GM12878 (cell line): Measurements from ENCODE around the gene CCDC149. TPM values are rescaled to one million over a fixed set of nuclear protein-coding genes. Genes with fewer than 3 reads are reported as not detected.

Experiments used
- ATAC-seq: fragments of 200-7000 bp; cut with Tn5 transposase; 3 replicates; pipeline ENCODE4 v1.9.1; 2020; ENCODE audit warnings: mild to moderate bottlenecking, moderate library complexity
- BruUV-seq: library from RNA; stranded (reverse); fragments of 400-500 nt; replicated peaks from 2 replicates; lab custom pipeline; 2021; lab: Mats Ljungman, UMichigan
- CTCF ChIA-PET: fragments of 300-600 bp; sonication (Branson Sonifier 250); formaldehyde crosslinking; extraction: SDS; loops from one replicate; lab custom pipeline; 2021; ENCODE audit warnings: inconsistent platforms; lab: Yijun Ruan, JAX
- POLR2A ChIA-PET: fragments of 350-600 bp; formaldehyde crosslinking; extraction: SDS; loops from one replicate; lab custom pipeline; 2021; ENCODE audit warnings: inconsistent platforms; lab: Charles Lee
- RAD21 ChIA-PET: fragments of 300-600 bp; sonication (Branson Sonifier 250); formaldehyde crosslinking; loops from one replicate; lab custom pipeline; 2023; ENCODE audit warnings: antibody characterized with exemption; ENCODE audit not compliant: unreplicated experiment; lab: Charles Lee
- SMC1A ChIA-PET: fragments of 300-600 bp; sonication (Branson Sonifier 250); formaldehyde crosslinking; loops from one replicate; lab custom pipeline; 2023; ENCODE audit not compliant: unreplicated experiment, uncharacterized antibody; lab: Charles Lee
- DNase-seq: peaks from one replicate; pipeline ENCODE4 v3.0.0-alpha.2; 2011; ENCODE audit warnings: low read depth, low spot score
- FAIRE-seq: peaks from 3 replicates; lab custom pipeline; 2011; peaks lifted over from hg19 to GRCh38; lab: Jason Lieb, UNC
- H2AFZ ChIP-seq: 2 replicates; pipeline ENCODE4 v1.6.0; 2011; ENCODE audit warnings: low read depth, low read length, control low read depth; ENCODE audit not compliant: control insufficient read depth
- H3K27ac ChIP-seq: 2 replicates; pipeline ENCODE4 v1.5.1; 2011; ENCODE audit warnings: control low read depth; ENCODE audit not compliant: control insufficient read depth, insufficient read depth
- H3K27me3 ChIP-seq, 2 experiments: replicated peaks in 1 of 2; 2 replicates each; pipeline versions ENCODE4 v1.6.0 to v1.6.1; 2011; ENCODE audit warnings: low read length in 1 of 2; ENCODE audit not compliant: control insufficient read depth in 2 of 2, insufficient read depth in 2 of 2
- H3K36me3 ChIP-seq, 2 experiments: 2 replicates each; pipeline ENCODE4 v1.5.1; 2011; ENCODE audit warnings: low read length in 1 of 2; ENCODE audit not compliant: control insufficient read depth in 2 of 2, insufficient read depth in 2 of 2
- H3K4me1 ChIP-seq: 2 replicates; pipeline ENCODE4 v1.6.1; 2011; ENCODE audit warnings: mild to moderate bottlenecking, low read length, moderate library complexity, mixed read lengths; ENCODE audit not compliant: control insufficient read depth, insufficient read depth
- H3K4me2 ChIP-seq: 2 replicates; pipeline ENCODE4 v1.6.0; 2011; ENCODE audit warnings: control low read depth; ENCODE audit not compliant: control insufficient read depth, insufficient read depth
- H3K4me3 ChIP-seq: fragments of 200-600 bp; sonication (generic); 2 replicates; pipeline ENCODE4 v1.5.1; 2016
- H3K79me2 ChIP-seq: 2 replicates; pipeline ENCODE4 v1.6.0; 2011; ENCODE audit warnings: low read length; ENCODE audit not compliant: control insufficient read depth, insufficient read depth
- H3K9ac ChIP-seq: 2 replicates; pipeline ENCODE4 v1.8.0; 2011; ENCODE audit warnings: low read length, control low read depth, mixed read lengths; ENCODE audit not compliant: control insufficient read depth, insufficient read depth
- H3K9me3 ChIP-seq: replicated peaks from 3 replicates; pipeline ENCODE4 v1.5.1; 2011; ENCODE audit warnings: mild to moderate bottlenecking, low read length; ENCODE audit not compliant: control insufficient read depth, insufficient read depth
- H4K20me1 ChIP-seq: 2 replicates; pipeline ENCODE4 v1.6.0; 2011; ENCODE audit not compliant: control insufficient read depth, insufficient read depth
- BCL3 ChIP-seq: IDR thresholded peaks from 2 replicates; pipeline ENCODE4 v1.6.1; 2011; ENCODE audit warnings: borderline replicate concordance, low read depth, mild to moderate bottlenecking, moderate library complexity, low read length; ENCODE audit not compliant: insufficient read depth, poor library complexity, severe bottlenecking
- ELK1 ChIP-seq: IDR thresholded peaks from 2 replicates; pipeline ENCODE4 v1.6.1; 2012; ENCODE audit warnings: low read depth, low read length, improper control_type of control experiment
- ESRRA ChIP-seq: IDR thresholded peaks from 2 replicates; pipeline ENCODE4 v1.6.1; 2012; ENCODE audit warnings: mild to moderate bottlenecking, low read length, improper control_type of control experiment
- GATAD2B ChIP-seq: fragments of 450-650 bp; conservative IDR thresholded peaks from 2 replicates; pipeline ENCODE4 v1.6.1; 2017; ENCODE audit warnings: low read depth, mild to moderate bottlenecking, moderate library complexity
- IKZF2 ChIP-seq, 2 experiments: fragments of 450-650 bp; IDR thresholded peaks; 2 replicates each; pipeline ENCODE4 v1.6.1; 2017; ENCODE audit warnings: mild to moderate bottlenecking in 2 of 2, moderate library complexity in 2 of 2
- JUNB ChIP-seq: IDR thresholded peaks from 2 replicates; pipeline ENCODE4 v1.6.1; 2016; ENCODE audit warnings: antibody characterized with exemption, mild to moderate bottlenecking
- PBX3 ChIP-seq: IDR thresholded peaks from 2 replicates; pipeline ENCODE4 v1.6.1; 2011; ENCODE audit warnings: mild to moderate bottlenecking, low read depth, low read length, moderate library complexity; ENCODE audit not compliant: insufficient replicate concordance
- SIX5 ChIP-seq: IDR thresholded peaks from 2 replicates; pipeline ENCODE4 v1.6.1; 2011; ENCODE audit warnings: mild to moderate bottlenecking, low read depth, low read length, moderate library complexity; ENCODE audit not compliant: severe bottlenecking
- USF1 ChIP-seq: IDR thresholded peaks from 2 replicates; pipeline ENCODE4 v1.6.1; 2011; ENCODE audit warnings: borderline replicate concordance, low read depth, mild to moderate bottlenecking, moderate library complexity, mixed read lengths, low read length; ENCODE audit not compliant: insufficient read depth; ENCODE audit errors: extremely low read length
- ZNF384 ChIP-seq: IDR thresholded peaks from 2 replicates; pipeline ENCODE4 v1.6.1; 2012; ENCODE audit warnings: low read depth, mild to moderate bottlenecking, low read length, improper control_type of control experiment, borderline replicate concordance
- WGBS: methylation state at CpG from one replicate; pipeline ENCODE4 v1.1.6; 2016; ENCODE audit warnings: low lambda C conversion rate; ENCODE audit not compliant: insufficient replicate concordance, insufficient coverage; ENCODE audit errors: missing lambda C conversion rate; 5-methylcytosine and 5-hydroxymethylcytosine counted together
- in situ Hi-C: fragments of 300-500 bp; cut with MboI; formaldehyde crosslinking; loops from 9 replicates; pipeline ENCODE4 v1.14.3; 2018; ENCODE audit warnings: mixed read lengths
- intact Hi-C: fragments of 100-400 bp; cut with micrococcal nuclease; formaldehyde crosslinking; loops from one replicate; pipeline ENCODE4 v1.14.2; 2022; ENCODE audit not compliant: unreplicated experiment
- polyA plus RNA-seq, 11 experiments: library from polyadenylated mRNA; depleted of rRNA in 4 of 11; unstranded in 6 of 11; stranded (reverse) in 5 of 11; fragments of >200 nt; fragmentation: Nextera tagmentation in 4 of 11; fragmentation: Illumina TruSeq in 1 of 11; extraction: Ambion mirVana in 4 of 11; extraction: Trizol in 1 of 11; gene quantifications; 1 replicate in 1 of 11; 2 replicates in 10 of 11; pipeline versions ENCODE4 v1.2.1 to v1.2.3, GENCODE V29; 2011 to 2016; ENCODE audit warnings: inconsistent platforms in 2 of 11, missing spikeins in 2 of 11, low read depth in 1 of 11
- total RNA-seq, 4 experiments: library from RNA; depleted of rRNA in 3 of 4; stranded (reverse); fragments of >200 nt in 3 of 4; fragmentation: Illumina TruSeq in 1 of 4; extraction: Trizol in 1 of 4; gene quantifications; 2 replicates each; pipeline versions ENCODE4 v1.2.1 to v1.2.3, GENCODE V29; 2013 to 2021

Gene CCDC149
- total and polyA plus RNA-seq, 10 of the 15 experiments (the other 5 are each of a cell fraction or from before 2014, with no cell fraction given): 0.03 to 0.04 (median 0.04) TPM; not detected in 7

DNA sequence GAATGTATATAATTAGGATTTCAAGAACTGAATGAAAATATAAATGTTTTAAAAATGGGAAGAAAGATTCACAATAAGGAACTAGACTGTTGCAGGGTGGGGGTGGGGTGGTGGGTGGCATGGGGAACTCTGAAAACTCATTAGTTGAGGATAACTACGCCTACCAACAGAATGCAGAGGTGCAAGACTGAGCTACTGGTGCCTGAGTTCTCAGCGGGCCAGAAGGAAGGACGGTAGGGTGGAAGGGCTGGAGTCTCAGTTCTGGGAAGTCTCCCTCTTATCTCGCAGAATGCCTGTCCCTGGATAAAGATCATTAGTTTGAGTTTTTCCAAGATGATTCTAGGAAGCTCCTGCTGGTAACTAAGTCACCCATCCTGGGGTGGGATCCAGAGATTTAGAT is 118.8 kb downstream of the CCDC149 start:
- in situ Hi-C loops: no loop called here
- no peak overlapping the region for H2AFZ ChIP-seq
- no peak for ATAC-seq

More for the DNA sequence above, 118.8 kb downstream of the CCDC149 start:
- Histone ChIP-seq H3K27ac (no peak overlapping the region), H3K4me1 (no peaks in the 10 kb centered on the region), H4K20me1 (no peaks in the 10 kb centered on the region), H3K27me3 (no peaks in the 10 kb centered on the region; a peak in 1 of 4 replicates), H3K9ac (no peak overlapping the region), H3K4me2 (no peak overlapping the region), H3K79me2 (no peaks in the 10 kb centered on the region), H3K9me3 (no peaks in the 10 kb centered on the region), H3K36me3 (no peaks in the 10 kb centered on the region), H3K4me3 (no peak overlapping the region)
- POLR2A ChIA-PET: no interaction called here
- FAIRE-seq (no peak), DNase-seq (no peak)
- 20% methylated on average over 4 of the region's 4 CpGs for WGBS
- RAD21 ChIA-PET: no interaction called here
- BruUV-seq: no TSS peak
- TF ChIP-seq ELK1: no peak
- TF ChIP-seq ZNF384: no peak
- TF ChIP-seq GATAD2B: no peak
- no peak for TF ChIP-seq SIX5
- no peak for TF ChIP-seq PBX3
- TF ChIP-seq IKZF2 (IDR thresholded peaks at IDR 0.05): no peak
- TF ChIP-seq ESRRA: no peak
- TF ChIP-seq JUNB: no peak
- TF ChIP-seq BCL3: no peak
- TF ChIP-seq USF1: no peak
- intact Hi-C loops: no loop called here
- SMC1A ChIA-PET: interaction anchor here (1.4 kb wide), 1 partner anchor 13 kb away, joined by 3 read pairs; no protein-coding TSS in a partner anchor
- CTCF ChIA-PET: no interaction called here
